B cell (primary cell): Measurements from ENCODE around the gene KIDINS220.

Experiments used
- EZH2 ChIP-seq: IDR thresholded peaks from 2 replicates; pipeline ENCODE4 v1.6.1; 2012; ENCODE audit warnings: borderline replicate concordance, low read depth, mild to moderate bottlenecking, moderate library complexity, low read length; ENCODE audit not compliant: insufficient read depth, poor library complexity, severe bottlenecking
- TF ChIP-seq, protein P1 (sequence below): fragments of 200-600 bp; IDR thresholded peaks from one replicate; pipeline ENCODE4 v1.8.0; 2022; ENCODE audit warnings: antibody characterized with exemption, mild to moderate bottlenecking

DNA sequence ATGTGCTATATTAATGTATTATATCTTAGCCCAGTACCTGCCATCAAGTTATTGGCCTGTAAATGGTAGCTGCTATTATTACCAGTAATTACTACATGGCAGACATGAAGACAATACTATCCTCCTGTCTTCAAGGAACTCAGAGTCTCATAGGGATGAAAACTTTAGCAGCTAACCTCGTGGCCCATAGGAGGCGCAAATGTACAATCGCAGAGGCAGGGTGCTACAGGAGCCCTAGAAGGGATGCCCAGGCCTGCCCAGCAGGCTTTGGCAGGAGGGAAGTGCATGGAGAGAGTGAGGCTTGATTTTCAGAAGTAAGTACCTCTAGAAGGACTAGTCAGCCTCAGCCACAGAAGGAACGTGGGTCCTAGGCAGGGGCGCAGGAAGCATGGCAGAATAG, 44.7 kb upstream of the KIDINS220 start:
- TF ChIP-seq, protein P1, sequence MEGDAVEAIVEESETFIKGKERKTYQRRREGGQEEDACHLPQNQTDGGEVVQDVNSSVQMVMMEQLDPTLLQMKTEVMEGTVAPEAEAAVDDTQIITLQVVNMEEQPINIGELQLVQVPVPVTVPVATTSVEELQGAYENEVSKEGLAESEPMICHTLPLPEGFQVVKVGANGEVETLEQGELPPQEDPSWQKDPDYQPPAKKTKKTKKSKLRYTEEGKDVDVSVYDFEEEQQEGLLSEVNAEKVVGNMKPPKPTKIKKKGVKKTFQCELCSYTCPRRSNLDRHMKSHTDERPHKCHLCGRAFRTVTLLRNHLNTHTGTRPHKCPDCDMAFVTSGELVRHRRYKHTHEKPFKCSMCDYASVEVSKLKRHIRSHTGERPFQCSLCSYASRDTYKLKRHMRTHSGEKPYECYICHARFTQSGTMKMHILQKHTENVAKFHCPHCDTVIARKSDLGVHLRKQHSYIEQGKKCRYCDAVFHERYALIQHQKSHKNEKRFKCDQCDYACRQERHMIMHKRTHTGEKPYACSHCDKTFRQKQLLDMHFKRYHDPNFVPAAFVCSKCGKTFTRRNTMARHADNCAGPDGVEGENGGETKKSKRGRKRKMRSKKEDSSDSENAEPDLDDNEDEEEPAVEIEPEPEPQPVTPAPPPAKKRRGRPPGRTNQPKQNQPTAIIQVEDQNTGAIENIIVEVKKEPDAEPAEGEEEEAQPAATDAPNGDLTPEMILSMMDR: no peak
- no peak for TF ChIP-seq EZH2
